K562 (cell line): ENCODE data around the gene SPATA32. TPM values are rescaled to one million over a fixed set of nuclear protein-coding genes. Genes with fewer than 3 reads are reported as not detected.
A peak's percentile ranks its signal among the peaks of the same experiment; 100 is the strongest.

Source experiments
- ARHGAP35 ChIP-seq: fragments of 450-650 bp; IDR thresholded peaks from 2 replicates; pipeline ENCODE4 v1.6.1; 2018; ENCODE audit not compliant: partially characterized antibody
- FOS ChIP-seq: IDR thresholded peaks from 3 replicates; pipeline ENCODE4 v1.6.1; 2011; ENCODE audit not compliant: insufficient read length; ENCODE audit errors: extremely low read depth
- MTA1 ChIP-seq: fragments of 450-650 bp; IDR thresholded peaks from 2 replicates; pipeline ENCODE4 v1.6.1; 2017; ENCODE audit warnings: borderline replicate concordance
- POLR2A ChIP-seq: fragments of 450-650 bp; conservative IDR thresholded peaks from 2 replicates; pipeline ENCODE4 v1.6.1; 2016
- RB1 ChIP-seq: fragments of 450-650 bp; IDR thresholded peaks from 2 replicates; pipeline ENCODE4 v1.6.1; 2017; ENCODE audit warnings: low read depth, mild to moderate bottlenecking
- RBM34 ChIP-seq: fragments of 200-400 bp; formaldehyde crosslinking; IDR thresholded peaks from 2 replicates; pipeline ENCODE4 v1.6.1; 2018; ENCODE audit warnings: low read length, borderline replicate concordance; ENCODE audit not compliant: insufficient read depth
- SIN3A ChIP-seq, 2 experiments: fragments of 150-350 bp in 1 of 2; IDR thresholded peaks; 2 replicates each; pipeline ENCODE4 v1.6.1; 2011 to 2016; ENCODE audit warnings: borderline replicate concordance in 2 of 2, low read depth in 2 of 2, low read length in 2 of 2, mild to moderate bottlenecking in 2 of 2, moderate library complexity in 2 of 2; ENCODE audit not compliant: control insufficient read depth in 1 of 2
- ZNF778 ChIP-seq: fragments of 450-650 bp; formaldehyde crosslinking; IDR thresholded peaks from 2 replicates; pipeline ENCODE4 v1.4.0; 2020; ENCODE audit warnings: mild to moderate bottlenecking, moderate library complexity
- polyA plus RNA-seq, 8 experiments: library from polyadenylated mRNA; depleted of rRNA in 4 of 8; stranded (reverse) in 5 of 8; unstranded in 3 of 8; fragments of >200 nt; fragmentation: Nextera tagmentation in 2 of 8; fragmentation: Illumina TruSeq in 1 of 8; extraction: Ambion mirVana in 2 of 8; extraction: Trizol in 1 of 8; gene quantifications; 2 replicates each; pipeline versions ENCODE4 v1.2.1 to v1.2.3, GENCODE V29; 2011 to 2014; ENCODE audit warnings: inconsistent platforms in 1 of 8, missing spikeins in 1 of 8
- total RNA-seq, 7 experiments: library from RNA; depleted of rRNA in 6 of 7; stranded (reverse); fragments of >200 nt in 6 of 7; fragmentation: Illumina TruSeq in 2 of 7; extraction: Trizol in 2 of 7; gene quantifications; 2 replicates each; pipeline versions ENCODE4 v1.2.1 to v1.2.3, GENCODE V29; 2011 to 2021; ENCODE audit warnings: low replicate concordance in 1 of 7
- TF ChIP-seq, protein P1 (sequence below): fragments of 450-650 bp; formaldehyde crosslinking; IDR thresholded peaks from 2 replicates; pipeline ENCODE4 v1.4.0; 2022; ENCODE audit warnings: missing genetic modification characterization
- TF ChIP-seq, protein P2 (sequence below): sonication (generic); formaldehyde crosslinking; IDR thresholded peaks from 2 replicates; pipeline ENCODE4 v1.8.1; 2023; ENCODE audit warnings: mild to moderate bottlenecking, missing genetic modification reagents
- TF ChIP-seq, protein P3 (sequence below): fragments of 250-450 bp; sonication (Bioruptor Pico); IDR thresholded peaks from 2 replicates; pipeline ENCODE4 v1.8.0; 2022; ENCODE audit warnings: moderate library complexity, mild to moderate bottlenecking, inconsistent platforms
- TF ChIP-seq, protein P4 (sequence below): fragments of 250-450 bp; sonication (Bioruptor Pico); IDR thresholded peaks from 2 replicates; pipeline ENCODE4 v1.4.0; 2020; ENCODE audit warnings: mild to moderate bottlenecking
- TF ChIP-seq, protein P5 (sequence below): fragments of 200-800 bp; sonication (Bioruptor generic); IDR thresholded peaks from 2 replicates; pipeline ENCODE4 v1.6.1; 2016; ENCODE audit warnings: missing genetic modification characterization, missing compliant biosample characterization
- TF ChIP-seq, protein P6 (sequence below), 2 experiments: fragments of 250-450 bp in 1 of 2; fragments of 450-650 bp in 1 of 2; sonication (Bioruptor Pico) in 1 of 2; IDR thresholded peaks; 2 replicates each; pipeline versions ENCODE4 v1.6.1 to v1.8.0; 2016 to 2021; ENCODE audit warnings: mild to moderate bottlenecking in 2 of 2, moderate library complexity in 2 of 2, missing compliant biosample characterization in 1 of 2, missing genetic modification characterization in 1 of 2

The SPATA32 gene
- total and polyA plus RNA-seq, 9 of the 15 experiments (the other 6 are each of a cell fraction or from before 2014, with no cell fraction given) = 0.03 to 0.06 TPM; not detected in 7

DNA sequence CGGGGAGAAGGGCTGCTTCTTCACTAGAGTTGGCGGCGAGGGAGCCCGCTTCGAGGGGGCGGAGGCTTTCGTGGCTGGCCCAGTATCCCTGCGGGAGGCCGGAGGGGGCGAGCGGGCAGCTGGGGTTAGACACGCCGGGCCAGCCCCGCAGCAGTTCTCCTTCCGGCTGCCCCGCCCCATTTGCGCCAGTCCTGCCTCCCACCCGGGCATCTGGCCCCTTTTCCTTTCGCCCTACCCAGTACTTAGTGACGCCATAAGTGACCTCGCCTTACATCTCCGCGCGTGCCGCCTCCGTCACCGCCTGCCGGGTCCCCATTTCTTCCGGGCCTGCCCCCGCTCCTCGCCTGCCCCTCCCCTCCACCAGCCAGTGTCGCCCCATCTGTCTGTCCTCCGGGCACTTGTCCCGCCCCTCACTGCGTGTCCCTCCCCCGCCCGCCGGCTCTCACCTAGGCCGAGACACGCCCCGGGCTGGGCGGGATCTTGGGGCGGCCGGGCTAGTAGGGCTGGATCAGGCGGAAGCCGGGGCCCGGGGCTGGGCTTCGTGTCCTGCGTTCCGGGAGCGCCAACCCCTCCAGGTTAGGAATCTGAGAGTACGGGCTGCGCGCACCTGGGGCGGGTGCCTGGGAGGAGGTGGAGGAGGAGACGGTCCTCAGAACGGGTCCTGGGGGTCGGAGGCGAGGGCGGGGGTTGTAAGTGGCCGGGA, 14.3 kb downstream of the SPATA32 start (continued):
- TF ChIP-seq, protein P1, sequence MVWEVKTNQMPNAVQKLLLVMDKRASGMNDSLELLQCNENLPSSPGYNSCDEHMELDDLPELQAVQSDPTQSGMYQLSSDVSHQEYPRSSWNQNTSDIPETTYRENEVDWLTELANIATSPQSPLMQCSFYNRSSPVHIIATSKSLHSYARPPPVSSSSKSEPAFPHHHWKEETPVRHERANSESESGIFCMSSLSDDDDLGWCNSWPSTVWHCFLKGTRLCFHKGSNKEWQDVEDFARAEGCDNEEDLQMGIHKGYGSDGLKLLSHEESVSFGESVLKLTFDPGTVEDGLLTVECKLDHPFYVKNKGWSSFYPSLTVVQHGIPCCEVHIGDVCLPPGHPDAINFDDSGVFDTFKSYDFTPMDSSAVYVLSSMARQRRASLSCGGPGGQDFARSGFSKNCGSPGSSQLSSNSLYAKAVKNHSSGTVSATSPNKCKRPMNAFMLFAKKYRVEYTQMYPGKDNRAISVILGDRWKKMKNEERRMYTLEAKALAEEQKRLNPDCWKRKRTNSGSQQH (CRISPR knock-in tag) = no peak
- no peak for TF ChIP-seq ARHGAP35
- no peak for TF ChIP-seq RBM34
- TF ChIP-seq RB1 = peak; percentile 52; the same call in 1 of the 2 replicates
- no peak for TF ChIP-seq ZNF778
- TF ChIP-seq POLR2A = peak; percentile 90
- TF ChIP-seq, protein P2, sequence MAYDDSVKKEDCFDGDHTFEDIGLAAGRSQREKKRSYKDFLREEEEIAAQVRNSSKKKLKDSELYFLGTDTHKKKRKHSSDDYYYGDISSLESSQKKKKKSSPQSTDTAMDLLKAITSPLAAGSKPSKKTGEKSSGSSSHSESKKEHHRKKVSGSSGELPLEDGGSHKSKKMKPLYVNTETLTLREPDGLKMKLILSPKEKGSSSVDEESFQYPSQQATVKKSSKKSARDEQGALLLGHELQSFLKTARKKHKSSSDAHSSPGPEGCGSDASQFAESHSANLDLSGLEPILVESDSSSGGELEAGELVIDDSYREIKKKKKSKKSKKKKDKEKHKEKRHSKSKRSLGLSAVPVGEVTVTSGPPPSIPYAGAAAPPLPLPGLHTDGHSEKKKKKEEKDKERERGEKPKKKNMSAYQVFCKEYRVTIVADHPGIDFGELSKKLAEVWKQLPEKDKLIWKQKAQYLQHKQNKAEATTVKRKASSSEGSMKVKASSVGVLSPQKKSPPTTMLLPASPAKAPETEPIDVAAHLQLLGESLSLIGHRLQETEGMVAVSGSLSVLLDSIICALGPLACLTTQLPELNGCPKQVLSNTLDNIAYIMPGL (CRISPR knock-in tag) = no peak
- TF ChIP-seq FOS = no peak
- TF ChIP-seq, protein P3, sequence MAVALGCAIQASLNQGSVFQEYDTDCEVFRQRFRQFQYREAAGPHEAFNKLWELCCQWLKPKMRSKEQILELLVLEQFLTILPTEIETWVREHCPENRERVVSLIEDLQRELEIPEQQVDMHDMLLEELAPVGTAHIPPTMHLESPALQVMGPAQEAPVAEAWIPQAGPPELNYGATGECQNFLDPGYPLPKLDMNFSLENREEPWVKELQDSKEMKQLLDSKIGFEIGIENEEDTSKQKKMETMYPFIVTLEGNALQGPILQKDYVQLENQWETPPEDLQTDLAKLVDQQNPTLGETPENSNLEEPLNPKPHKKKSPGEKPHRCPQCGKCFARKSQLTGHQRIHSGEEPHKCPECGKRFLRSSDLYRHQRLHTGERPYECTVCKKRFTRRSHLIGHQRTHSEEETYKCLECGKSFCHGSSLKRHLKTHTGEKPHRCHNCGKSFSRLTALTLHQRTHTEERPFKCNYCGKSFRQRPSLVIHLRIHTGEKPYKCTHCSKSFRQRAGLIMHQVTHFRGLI (CRISPR knock-in tag) = no peak
- peak in 1 of 2 experiments; percentile 86; a peak in 2 of 4 replicates for TF ChIP-seq SIN3A (IDR thresholded peaks at IDR 0.05; ENCODE audit: borderline replicate concordance in 2 of 2, control insufficient read depth in 1 of 2, low read depth in 2 of 2, low read length in 2 of 2)
- TF ChIP-seq MTA1 = no peak
- TF ChIP-seq, protein P4, sequence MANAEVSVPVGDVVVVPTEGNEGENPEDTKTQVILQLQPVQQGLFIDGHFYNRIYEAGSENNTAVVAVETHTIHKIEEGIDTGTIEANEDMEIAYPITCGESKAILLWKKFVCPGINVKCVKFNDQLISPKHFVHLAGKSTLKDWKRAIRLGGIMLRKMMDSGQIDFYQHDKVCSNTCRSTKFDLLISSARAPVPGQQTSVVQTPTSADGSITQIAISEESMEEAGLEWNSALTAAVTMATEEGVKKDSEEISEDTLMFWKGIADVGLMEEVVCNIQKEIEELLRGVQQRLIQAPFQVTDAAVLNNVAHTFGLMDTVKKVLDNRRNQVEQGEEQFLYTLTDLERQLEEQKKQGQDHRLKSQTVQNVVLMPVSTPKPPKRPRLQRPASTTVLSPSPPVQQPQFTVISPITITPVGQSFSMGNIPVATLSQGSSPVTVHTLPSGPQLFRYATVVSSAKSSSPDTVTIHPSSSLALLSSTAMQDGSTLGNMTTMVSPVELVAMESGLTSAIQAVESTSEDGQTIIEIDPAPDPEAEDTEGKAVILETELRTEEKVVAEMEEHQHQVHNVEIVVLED (CRISPR knock-in tag) = no peak
- TF ChIP-seq, protein P5, sequence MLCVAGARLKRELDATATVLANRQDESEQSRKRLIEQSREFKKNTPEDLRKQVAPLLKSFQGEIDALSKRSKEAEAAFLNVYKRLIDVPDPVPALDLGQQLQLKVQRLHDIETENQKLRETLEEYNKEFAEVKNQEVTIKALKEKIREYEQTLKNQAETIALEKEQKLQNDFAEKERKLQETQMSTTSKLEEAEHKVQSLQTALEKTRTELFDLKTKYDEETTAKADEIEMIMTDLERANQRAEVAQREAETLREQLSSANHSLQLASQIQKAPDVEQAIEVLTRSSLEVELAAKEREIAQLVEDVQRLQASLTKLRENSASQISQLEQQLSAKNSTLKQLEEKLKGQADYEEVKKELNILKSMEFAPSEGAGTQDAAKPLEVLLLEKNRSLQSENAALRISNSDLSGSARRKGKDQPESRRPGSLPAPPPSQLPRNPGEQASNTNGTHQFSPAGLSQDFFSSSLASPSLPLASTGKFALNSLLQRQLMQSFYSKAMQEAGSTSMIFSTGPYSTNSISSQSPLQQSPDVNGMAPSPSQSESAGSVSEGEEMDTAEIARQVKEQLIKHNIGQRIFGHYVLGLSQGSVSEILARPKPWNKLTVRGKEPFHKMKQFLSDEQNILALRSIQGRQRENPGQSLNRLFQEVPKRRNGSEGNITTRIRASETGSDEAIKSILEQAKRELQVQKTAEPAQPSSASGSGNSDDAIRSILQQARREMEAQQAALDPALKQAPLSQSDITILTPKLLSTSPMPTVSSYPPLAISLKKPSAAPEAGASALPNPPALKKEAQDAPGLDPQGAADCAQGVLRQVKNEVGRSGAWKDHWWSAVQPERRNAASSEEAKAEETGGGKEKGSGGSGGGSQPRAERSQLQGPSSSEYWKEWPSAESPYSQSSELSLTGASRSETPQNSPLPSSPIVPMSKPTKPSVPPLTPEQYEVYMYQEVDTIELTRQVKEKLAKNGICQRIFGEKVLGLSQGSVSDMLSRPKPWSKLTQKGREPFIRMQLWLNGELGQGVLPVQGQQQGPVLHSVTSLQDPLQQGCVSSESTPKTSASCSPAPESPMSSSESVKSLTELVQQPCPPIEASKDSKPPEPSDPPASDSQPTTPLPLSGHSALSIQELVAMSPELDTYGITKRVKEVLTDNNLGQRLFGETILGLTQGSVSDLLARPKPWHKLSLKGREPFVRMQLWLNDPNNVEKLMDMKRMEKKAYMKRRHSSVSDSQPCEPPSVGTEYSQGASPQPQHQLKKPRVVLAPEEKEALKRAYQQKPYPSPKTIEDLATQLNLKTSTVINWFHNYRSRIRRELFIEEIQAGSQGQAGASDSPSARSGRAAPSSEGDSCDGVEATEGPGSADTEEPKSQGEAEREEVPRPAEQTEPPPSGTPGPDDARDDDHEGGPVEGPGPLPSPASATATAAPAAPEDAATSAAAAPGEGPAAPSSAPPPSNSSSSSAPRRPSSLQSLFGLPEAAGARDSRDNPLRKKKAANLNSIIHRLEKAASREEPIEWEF (CRISPR knock-in tag) = no peak
- TF ChIP-seq, protein P6, sequence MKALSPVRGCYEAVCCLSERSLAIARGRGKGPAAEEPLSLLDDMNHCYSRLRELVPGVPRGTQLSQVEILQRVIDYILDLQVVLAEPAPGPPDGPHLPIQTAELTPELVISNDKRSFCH (CRISPR knock-in tag; IDR thresholded peaks at IDR 0.05) = no peak
- TF ChIP-seq, protein P6 (tag; IDR thresholded peaks at IDR 0.05) = no peak
